ENCODE data around the gene NEUROG2. TPM values are rescaled to one million over a fixed set of nuclear protein-coding genes. Genes with fewer than 3 reads are reported as not detected.

NEUROG2 gene
- total and polyA plus RNA-seq, 2 of the 8 experiments (the other 6 are each of a cell fraction or from before 2014, with no cell fraction given) = 0.03 TPM; not detected in 1

GRCh38 chr4:112545346-112545745 is 29.4 kb upstream of the NEUROG2 start:
- no peak overlapping the region for H2BK15ac ChIP-seq (ENCODE audit: low read length)
- ChIA-PET POLR2A (ENCODE audit: partially characterized antibody) (no interaction called here), CTCF (ENCODE audit: partially characterized antibody) (no interaction called here)
- H3K79me2 ChIP-seq (ENCODE audit: control insufficient read depth in 1 of 2, insufficient read depth in 2 of 2, low read length in 2 of 2) = no peaks in the 10 kb centered on the region
- no peak for FAIRE-seq
- H3K4ac ChIP-seq (replicated peaks; ENCODE audit: insufficient read length, low read depth, low read length) = no peak overlapping the region
- no peak overlapping the region for H3K23ac ChIP-seq (ENCODE audit: insufficient read length)
- H3K9ac ChIP-seq (replicated peaks in 1 of 4; ENCODE audit: extremely low read depth in 1 of 4, low read depth in 3 of 4, low read length in 3 of 4) = no peak overlapping the region
- no peak overlapping the region for H3K18ac ChIP-seq (ENCODE audit: extremely low read depth, low read length)
- DNase-seq (ENCODE audit: low read depth in 1 of 2, low spot score in 2 of 2) = no peak
- no peak for TF ChIP-seq POLR2A (IDR thresholded peaks at IDR 0.05; ENCODE audit: control extremely low read depth in 1 of 2, low read depth in 2 of 2, low read length in 2 of 2)
- no peak for TF ChIP-seq NRF1 (IDR thresholded peaks at IDR 0.05; ENCODE audit: low read depth, low read length)
- TF ChIP-seq E2F6 (IDR thresholded peaks at IDR 0.05) = no peak
- TF ChIP-seq CHD2 (IDR thresholded peaks at IDR 0.05; ENCODE audit: low read length) = no peak
- no peak for TF ChIP-seq SP1 (IDR thresholded peaks at IDR 0.05; ENCODE audit: low read depth, low read length)
- no peak for TF ChIP-seq CBX5 (IDR thresholded peaks at IDR 0.05; ENCODE audit: low read depth, low read length)
- no peak for TF ChIP-seq SIX5 (IDR thresholded peaks at IDR 0.05; ENCODE audit: low read depth, low read length)
- no peak for TF ChIP-seq CTBP2 (IDR thresholded peaks at IDR 0.05; ENCODE audit: borderline replicate concordance, insufficient read depth, insufficient read length, low read length)
- no peak for TF ChIP-seq TEAD4 (IDR thresholded peaks at IDR 0.05; ENCODE audit: low read depth, low read length)
- no peak for TF ChIP-seq EZH2 (IDR thresholded peaks at IDR 0.05; ENCODE audit: low read depth, low read length, severe bottlenecking)
- TF ChIP-seq CEBPB (IDR thresholded peaks at IDR 0.05; ENCODE audit: low read depth, low read length) = no peak
- TF ChIP-seq CBX8 (IDR thresholded peaks at IDR 0.05; ENCODE audit: borderline replicate concordance, low read depth, low read length) = no peak
- no peak for TF ChIP-seq TBP (IDR thresholded peaks at IDR 0.05; ENCODE audit: low read depth, low read length)
- TF ChIP-seq TCF12 (IDR thresholded peaks at IDR 0.05; ENCODE audit: low read depth, low read length) = no peak
- no peak for TF ChIP-seq SP4 (IDR thresholded peaks at IDR 0.05; ENCODE audit: low read length)
- no peak for TF ChIP-seq RAD21 (IDR thresholded peaks at IDR 0.05 in 1 of 2, conservative IDR thresholded peaks at IDR 0.05 in 1 of 2; ENCODE audit: low read depth in 2 of 2, low read length in 2 of 2)
- no peak overlapping the region for H3K4me3 ChIP-seq (ENCODE audit: extremely low read depth in 1 of 4, insufficient read depth in 2 of 4, low read depth in 3 of 4, low read length in 4 of 4)
- no peak overlapping the region for H2AFZ ChIP-seq (ENCODE audit: low read length)
- H3K4me2 ChIP-seq (ENCODE audit: insufficient read depth in 1 of 2, low read depth in 2 of 2, low read length in 2 of 2) = no peak overlapping the region
- no peak overlapping the region for H2BK5ac ChIP-seq (ENCODE audit: low read depth, low read length)
- no peaks in the 10 kb centered on the region for H3K4me1 ChIP-seq (replicated peaks in 1 of 4; ENCODE audit: control insufficient read depth in 3 of 4, insufficient read depth in 4 of 4, low read length in 3 of 4)
- H3K23me2 ChIP-seq (ENCODE audit: low read depth, low read length) = no peaks in the 10 kb centered on the region
- no peak overlapping the region for H2BK12ac ChIP-seq (ENCODE audit: low read depth, low read length)
- no peak overlapping the region for H4K5ac ChIP-seq (ENCODE audit: insufficient read length, low read depth, low read length)
- no peak overlapping the region for H4K8ac ChIP-seq (ENCODE audit: extremely low read depth, insufficient read depth, low read length)
- H3K9me3 ChIP-seq (ENCODE audit: insufficient read depth in 2 of 2, low read depth in 1 of 2, low read length in 1 of 2) = no peaks in the 10 kb centered on the region
- H3K27me3 ChIP-seq (replicated peaks in 1 of 4; ENCODE audit: control insufficient read depth in 3 of 4, extremely low read depth in 1 of 4, insufficient read depth in 3 of 4, low read length in 3 of 4) = no peaks in the 10 kb centered on the region
- peaks cover 0 to 3% (median 0%) of the 10 kb centered on the region in 4 experiments; a peak in 2 of 8 replicates for H3K36me3 ChIP-seq (ENCODE audit: control insufficient read depth in 2 of 4, insufficient read depth in 4 of 4, low read length in 3 of 4)
- H4K20me1 ChIP-seq (replicated peaks in 1 of 2; ENCODE audit: control insufficient read depth in 1 of 2, insufficient read depth in 2 of 2, low read length in 2 of 2) = no peaks in the 10 kb centered on the region
- H3K79me1 ChIP-seq (ENCODE audit: low read depth, low read length) = no peaks in the 10 kb centered on the region
- no peak overlapping the region for H3K56ac ChIP-seq (replicated peaks; ENCODE audit: insufficient read length, low read depth, low read length)
- H3K14ac ChIP-seq (ENCODE audit: insufficient read length) = no peak overlapping the region
- no peak overlapping the region for H3K27ac ChIP-seq (ENCODE audit: low read depth, low read length)
- WGBS, 2 experiments (ENCODE audit: extremely low coverage in 1 of 2, insufficient coverage in 1 of 2, insufficient read length in 1 of 2, insufficient replicate concordance in 2 of 2, low coverage in 1 of 2, low lambda C conversion rate in 2 of 2, missing lambda C conversion rate in 1 of 2) = 97% methylated on average over 3 of the region's 3 CpGs; no CpG with 5 or more reads in 1 of the 2 experiments
- no peak overlapping the region for H4K91ac ChIP-seq (replicated peaks; ENCODE audit: insufficient read length, low read length)
- no peak overlapping the region for H2AK5ac ChIP-seq (ENCODE audit: low read depth, low read length)
- H2BK120ac ChIP-seq (replicated peaks; ENCODE audit: low read depth, low read length) = no peak overlapping the region
- no peak overlapping the region for H2BK20ac ChIP-seq (ENCODE audit: low read length)

Data from H1 (cell line).